NCI-H1048 (cell line): ENCODE measurements around the gene PLAAT3.
"Not testable (repeated sequence)": the region's sequence is repeated elsewhere in the genome, so short reads cannot be mapped to it uniquely, and the experiment has no call there.

Experiments used
- DNase-seq: peaks from one replicate; lab custom pipeline; 2025; lab: John Stamatoyannopoulos, UW

The PLAAT3 gene

DNA sequence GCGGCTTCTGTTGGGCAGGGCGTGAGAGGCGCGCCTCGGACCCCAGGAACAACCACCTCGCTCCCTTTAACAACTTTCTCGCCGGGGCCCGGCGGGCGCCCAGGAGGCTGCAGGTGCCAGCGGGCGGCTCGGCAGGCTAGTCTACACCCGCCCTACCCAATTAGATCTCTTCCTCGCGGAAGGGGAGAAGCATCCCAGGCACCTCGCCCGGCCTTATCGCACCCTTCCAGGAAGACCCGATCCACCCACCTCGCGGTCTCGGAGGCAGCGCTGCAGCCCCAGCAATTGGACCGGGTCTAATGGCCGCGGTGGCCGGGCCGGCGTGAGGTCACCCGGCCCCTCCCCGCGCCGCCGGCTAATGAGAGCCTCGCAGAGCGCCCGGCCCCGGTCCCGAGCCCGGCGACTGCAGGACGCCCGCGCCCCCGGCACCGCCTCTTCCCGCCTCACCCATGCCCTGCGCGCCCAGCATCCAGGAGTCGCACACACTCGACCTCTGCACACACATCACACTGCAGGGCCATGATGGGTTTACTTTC is at the start of gene PLAAT3:
Gene PLAAT3 (minus strand): TSS at position 298 of the 536 bp plus-strand sequence. CDS start 419 bp downstream, outside the sequence.
- DNase-seq: no peak

- no peak for DNase-seq
These were observed 49.6 kb upstream of the PLAAT3 start for GRCh38 chr11:63663809-63664208.

- DNase-seq: no peak
These were observed 46.7 kb upstream of the PLAAT3 start for GRCh38 chr11:63660972-63661371.

DNA sequence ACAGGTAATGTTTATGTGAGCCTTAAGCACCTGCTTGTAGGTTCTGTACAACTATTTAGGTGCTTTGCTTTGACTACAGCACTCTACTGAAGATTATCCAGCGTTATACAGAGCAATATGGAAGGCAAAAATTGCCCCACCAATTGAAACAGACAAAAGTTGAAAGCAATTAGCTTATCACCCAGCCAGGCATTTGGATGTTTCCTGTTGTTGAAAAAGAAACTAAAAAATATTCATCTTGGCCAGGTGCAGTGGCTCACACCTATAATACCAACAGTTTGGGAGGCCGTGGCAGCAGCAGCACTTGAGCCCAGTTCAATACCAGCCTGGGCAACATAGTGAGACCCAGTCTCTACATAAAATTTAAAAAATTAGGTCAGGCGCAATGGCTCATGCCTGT is 38.4 kb upstream of the PLAAT3 start:
- no peak for DNase-seq

GRCh38 chr11:63643205-63643604 is 29.0 kb upstream of the PLAAT3 start:
- DNase-seq: no peak

- no peak for DNase-seq
These were observed 27.5 kb upstream of the PLAAT3 start for GRCh38 chr11:63641727-63642126.

DNA sequence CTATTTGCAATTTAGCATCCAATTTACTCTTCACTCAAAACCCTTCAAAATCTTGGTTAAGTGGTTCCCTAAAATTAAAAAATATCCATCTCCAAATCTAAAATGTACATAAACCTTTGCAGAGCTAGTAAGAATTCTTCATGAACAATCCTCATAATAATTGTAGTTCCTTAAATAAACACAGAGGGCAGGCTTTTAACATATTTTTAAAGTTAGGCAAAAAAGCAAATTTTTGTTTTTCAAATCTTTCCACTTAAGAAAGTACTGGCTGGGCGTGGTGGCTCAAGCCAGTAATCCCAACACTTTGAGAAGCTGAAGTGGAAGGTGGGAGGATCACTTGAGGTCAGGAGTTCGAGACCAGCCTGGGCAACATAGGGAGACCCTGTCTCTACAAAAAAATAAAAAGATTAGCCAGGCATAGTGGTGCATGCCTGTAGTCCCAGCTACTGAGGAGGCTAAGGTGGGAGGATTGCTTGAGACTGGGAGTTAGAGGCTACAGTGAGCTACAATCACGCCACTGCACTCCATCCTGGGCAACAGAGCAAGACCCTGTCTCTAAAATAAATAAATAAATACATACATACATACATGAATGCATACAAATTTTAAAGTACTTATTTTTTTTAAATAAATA is 25.1 kb upstream of the PLAAT3 start:
- DNase-seq: no peak

DNA sequence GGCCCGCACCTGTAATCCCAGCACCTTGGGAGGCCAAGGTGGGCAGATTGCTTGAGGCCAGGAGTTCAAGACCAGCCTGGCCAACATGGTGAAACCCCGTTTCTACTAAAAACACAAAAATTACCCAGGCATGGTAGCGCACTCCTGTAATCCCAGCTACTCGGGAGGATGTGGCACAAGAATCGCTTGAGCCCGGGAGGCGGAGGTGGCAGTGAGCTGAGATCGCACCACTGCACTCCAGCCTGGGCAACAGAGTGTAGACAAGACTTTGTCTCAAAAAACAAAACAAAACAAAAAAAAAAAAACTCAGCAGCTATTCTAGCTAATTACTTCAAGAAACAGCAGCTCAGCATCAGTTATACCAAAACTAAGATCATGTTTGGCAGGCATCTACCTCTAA is 24.2 kb upstream of the PLAAT3 start:
- not testable (repeated sequence) for DNase-seq

- no peak for DNase-seq
These were observed 21.7 kb upstream of the PLAAT3 start for GRCh38 chr11:63635762-63636465.

- no peak for DNase-seq
These were observed 15.2 kb upstream of the PLAAT3 start for GRCh38 chr11:63629426-63629825.

DNA sequence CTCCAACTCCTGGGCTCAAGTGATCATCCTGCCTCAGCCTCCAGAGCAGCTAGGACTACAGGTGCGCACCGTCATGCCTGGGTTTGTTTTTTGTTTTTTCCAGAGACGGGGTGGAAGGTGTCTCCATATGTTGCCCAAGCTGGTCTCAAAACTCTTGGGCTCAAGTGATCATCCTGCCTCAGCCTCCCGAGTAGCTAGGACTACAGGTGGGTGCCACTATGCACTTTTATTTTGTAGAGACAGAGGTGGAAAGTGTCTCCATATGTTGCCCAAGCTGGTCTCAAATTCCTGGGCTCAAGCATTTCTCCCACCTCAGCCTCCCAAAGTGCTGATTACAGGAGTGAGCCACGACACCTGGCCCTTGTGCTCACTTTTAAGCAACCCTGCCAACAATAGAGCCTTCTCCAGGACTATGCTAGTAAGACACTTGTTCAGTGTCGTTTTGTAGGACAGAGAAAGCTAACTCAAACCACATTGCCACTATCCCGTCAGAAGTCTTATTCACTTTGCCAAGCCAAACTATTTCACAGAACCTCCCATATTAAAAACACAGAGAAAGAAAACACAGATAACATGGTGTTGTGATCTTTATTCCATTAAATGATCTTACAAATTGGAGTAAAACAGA is 9.4 kb upstream of the PLAAT3 start:
- no peak for DNase-seq

DNA sequence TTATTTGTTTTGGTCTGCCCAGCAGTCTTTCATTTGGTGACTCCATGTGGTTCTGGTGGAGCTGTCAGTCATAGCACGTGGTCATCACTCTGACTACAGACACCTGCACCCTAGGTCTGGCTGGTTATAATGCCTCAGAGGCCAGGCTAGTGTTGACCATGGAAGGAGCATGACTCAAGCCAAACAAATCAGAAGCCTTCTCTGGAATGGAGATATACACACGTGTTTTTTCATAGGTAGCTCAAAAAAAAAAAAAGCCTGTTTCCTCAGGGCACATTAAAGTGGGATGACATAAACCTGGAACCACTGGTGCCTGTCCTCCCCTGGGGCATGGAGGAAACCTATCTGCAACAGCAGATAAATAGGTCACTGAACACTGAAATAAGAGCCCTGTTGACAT is 8.1 kb upstream of the PLAAT3 start:
- DNase-seq: no peak

DNA sequence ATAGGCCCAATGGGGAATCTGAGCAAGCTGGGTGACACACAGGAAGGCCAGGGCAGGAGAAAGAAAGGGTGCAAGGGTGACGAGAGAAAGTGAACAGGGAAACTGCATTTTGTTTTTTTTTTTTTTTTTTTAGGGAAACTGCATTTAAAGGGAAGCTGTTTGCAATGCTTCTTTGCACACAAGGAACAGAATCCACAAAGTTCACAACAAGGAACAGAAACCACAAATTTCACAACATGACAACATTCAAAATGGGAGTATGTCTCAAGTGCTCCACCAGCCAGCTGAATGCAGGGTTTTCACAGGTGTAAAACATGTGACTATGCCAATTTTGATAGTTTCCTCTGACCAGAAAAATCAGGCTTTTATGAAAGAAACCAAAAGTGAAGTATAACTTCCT is 6.8 kb upstream of the PLAAT3 start:
- no peak for DNase-seq

DNA sequence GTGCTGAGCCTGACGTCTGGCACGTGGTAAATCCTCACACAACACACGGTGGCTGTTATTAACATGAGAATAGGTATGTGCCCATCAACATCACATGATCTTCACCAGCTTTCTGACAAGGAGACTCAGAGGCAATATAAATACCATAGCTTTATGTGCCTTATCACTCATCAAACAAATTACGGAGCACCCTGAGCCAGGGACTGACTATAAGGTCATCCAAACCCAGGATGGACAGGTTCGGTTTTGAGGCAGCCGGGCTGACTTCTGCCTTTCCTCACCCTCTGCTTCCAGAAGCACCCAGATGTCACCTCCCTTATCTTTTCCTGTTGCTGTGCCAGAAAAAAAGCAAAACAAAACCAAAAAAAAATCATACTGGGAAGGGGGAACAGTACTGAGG is 5.7 kb upstream of the PLAAT3 start:
- no peak for DNase-seq

DNA sequence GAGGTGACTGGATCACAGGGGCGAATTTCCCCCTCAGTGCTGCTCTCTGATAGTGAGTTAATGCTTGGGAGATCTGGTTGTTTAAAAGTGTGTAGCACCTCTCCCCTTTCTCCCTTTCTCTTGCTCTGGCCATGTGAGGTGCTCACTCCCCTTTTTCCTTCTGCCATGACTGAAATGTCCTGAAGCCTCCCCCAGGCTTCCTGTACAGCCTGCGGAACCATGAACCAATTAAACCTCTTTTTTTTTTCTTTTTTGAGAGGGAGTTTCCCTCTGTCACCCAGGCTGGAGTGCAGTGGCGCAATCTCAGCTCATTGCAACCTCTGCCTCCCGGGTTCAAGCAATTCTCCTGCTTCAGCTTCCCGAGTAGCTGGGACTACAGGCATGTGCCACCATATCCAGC is 3.5 kb upstream of the PLAAT3 start:
- not testable (repeated sequence) for DNase-seq

- DNase-seq: no peak
These were observed 2.7 kb upstream of the PLAAT3 start for GRCh38 chr11:63616953-63617352.

DNA sequence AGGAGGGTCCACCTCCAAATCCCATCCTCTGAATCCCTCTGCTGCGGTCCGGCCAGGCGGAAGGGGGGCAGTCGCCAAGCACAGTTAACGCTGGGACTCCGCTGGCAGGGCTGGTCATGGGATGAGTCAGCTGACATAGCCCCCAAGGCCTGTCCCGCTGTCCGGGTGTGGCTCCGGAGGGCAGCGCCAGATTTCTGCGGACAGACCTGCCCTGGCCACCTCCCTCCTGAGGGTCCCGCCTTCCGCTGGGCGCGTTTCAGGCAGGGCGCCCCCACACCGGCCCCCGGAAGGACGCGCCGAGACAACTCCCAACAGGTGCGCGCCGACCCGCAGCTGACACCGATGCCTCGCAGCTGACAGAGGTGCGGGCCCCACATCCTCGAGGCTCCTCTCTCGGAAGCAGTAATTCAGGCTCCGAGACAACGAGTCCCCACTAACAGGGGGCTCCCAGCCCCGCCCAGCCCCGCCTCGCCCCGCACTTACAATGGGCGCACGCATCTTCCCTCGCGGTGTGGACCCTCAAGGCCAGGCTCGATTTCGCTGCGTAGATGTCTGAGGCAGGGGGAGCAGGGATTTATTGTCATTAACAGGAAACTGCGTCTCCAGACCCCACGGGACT is 607 bp downstream of the PLAAT3 start:
- no peak for DNase-seq

- DNase-seq: no peak
These were observed 2.1 kb downstream of the PLAAT3 start for GRCh38 chr11:63612181-63612580.

GRCh38 chr11:63611395-63611747 is 2.9 kb downstream of the PLAAT3 start:
- no peak for DNase-seq

GRCh38 chr11:63610604-63611394 is 3.4 kb downstream of the PLAAT3 start:
- no peak for DNase-seq

GRCh38 chr11:63609971-63610580 is 4.2 kb downstream of the PLAAT3 start:
- DNase-seq: no peak

DNA sequence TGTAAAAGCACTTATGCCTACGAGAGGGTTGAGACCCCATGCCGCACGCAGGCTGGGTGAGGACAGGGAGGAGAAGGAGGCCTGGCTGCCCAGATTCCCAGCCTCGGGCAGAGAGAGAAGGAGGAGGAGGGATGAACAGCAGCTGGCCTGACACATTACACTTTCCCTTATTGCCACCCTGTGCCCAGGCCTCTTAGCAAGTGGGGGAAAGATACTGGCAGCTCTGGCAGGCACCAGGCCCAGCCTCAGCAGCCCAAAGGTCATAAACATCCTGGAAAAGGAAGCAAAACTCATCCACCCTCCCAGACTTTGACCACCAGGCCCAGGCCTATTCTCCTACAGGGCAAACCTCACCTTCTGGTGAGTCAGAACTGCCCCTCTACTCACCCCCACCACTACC is 4.7 kb downstream of the PLAAT3 start:
- no peak for DNase-seq
